ENCODE measurements around the gene IGFALS.
A peak's percentile ranks its signal among the peaks of the same experiment; 100 is the strongest.
"Not testable (repeated sequence)": the region's sequence is repeated elsewhere in the genome, so short reads cannot be mapped to it uniquely, and the experiment has no call there.

The IGFALS gene

DNA sequence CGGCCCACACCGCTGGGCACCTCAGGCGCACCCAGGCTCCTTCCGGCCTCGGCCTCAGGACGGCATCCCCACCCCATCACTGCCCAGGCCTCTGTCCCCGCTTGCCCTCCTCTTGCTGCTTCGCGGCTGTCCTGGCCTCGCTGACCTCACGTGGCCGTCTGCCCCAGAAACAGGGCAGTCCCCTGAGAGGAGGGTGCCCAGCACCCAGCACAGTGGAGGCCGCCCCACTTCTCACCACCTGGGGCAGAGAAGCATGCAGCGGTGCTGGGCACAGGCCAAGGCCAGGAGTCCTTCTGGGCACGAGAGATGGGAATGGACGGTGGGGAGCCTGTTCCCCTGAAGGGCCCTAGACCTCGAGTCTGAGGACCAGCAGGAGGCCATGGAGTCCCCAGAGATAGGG is 24.2 kb upstream of the IGFALS start:
- DNase-seq, result no peak

DNA sequence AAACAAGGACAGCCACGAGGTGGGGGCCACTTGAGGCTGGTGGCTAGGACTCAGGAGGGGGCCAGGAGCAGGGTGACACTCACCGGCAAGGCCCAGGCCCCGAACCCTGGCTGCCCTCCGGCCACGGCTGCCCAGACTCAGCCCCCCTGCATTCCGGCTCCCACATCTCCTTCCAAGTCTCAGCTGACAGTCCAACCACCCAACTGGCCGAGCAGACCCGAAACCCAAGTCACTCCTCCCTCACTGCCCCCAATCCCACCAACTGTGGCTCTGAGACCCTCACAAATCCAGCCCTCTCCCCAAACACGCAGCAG is 23.7 kb upstream of the IGFALS start:
- no peak for DNase-seq

DNA sequence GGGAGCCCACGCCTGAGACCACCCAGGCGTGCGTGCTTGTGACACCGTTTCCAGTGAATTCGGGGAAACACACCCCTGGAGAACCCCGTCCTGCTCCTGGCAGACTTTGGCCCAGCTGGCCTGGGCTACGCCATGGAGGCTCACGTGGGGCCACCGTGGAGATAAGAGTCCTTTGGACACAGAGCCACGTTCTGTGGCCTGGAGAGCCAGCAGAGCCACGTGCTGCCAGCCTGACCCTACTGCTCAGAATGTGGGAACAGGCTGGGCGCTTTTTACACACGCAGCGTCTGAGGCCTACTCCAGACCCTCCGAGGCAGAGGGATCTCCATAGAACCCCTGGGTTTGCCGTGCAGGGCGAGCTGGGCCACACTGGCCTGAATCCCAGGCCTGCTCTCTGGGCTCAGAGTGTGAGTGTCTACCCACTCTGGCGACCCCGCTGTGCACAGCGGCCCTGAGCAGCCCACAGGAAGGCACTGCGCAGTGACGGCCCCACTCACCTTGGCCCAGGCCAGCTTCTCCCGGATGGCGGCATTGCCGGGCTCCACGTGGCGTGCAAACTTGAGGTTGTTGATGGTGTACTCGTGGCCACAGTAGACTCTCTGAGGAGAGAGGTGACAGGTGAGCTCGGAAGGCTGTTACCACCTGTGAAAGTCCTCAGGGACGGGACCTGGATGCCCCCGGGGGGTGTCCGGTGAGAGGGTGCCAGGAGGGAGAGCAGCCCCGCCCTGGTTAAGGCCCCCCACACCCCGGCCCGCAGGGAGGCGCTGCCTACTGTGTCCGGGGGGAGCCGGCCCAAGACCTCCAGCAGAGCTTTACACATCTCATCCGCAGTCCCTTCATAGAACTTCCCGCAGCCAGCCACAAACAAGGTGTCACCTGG is 23.1 kb upstream of the IGFALS start:
- no peak for DNase-seq

DNA sequence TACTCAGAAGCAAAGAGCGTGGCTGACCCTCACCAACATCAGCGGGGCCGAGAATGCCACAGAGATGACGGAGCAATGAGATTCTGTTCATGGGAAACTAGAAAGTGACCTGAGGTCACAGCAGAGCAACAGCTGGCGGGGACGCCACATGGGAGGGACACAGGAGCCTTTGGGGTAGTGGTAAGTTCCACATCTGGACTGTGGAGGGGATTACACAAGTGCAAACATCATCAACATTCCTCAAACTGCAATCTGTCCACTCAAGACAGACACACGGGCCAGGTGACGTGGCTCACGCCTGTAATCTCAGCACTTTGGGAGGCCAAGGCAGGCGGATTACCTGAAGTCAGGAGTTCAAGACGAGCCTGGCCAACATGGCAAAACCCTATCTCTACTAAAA is 22.0 kb upstream of the IGFALS start:
- no peak for DNase-seq

DNA sequence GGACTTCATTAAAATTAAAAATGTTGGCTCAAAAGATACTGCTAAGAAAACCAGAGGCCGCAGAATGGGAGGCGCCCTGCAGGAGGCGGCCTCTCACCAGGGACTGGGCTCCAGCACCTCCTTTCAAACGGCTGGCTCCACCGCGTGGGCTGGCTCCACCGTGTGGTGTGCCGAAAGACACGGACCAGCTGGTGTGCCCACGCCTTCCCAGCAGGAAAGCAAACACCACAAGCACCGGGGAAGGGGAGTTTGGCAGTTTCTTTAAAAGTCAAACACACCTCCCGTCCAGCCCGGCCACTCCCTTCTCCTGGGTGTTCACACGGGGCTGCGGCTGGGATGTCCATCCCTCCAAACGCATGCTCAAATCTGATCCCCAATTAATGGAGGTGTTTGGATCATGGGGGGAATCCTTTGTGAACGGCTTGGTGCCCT is 19.2 kb upstream of the IGFALS start:
- peak; percentile 58 for DNase-seq

DNA sequence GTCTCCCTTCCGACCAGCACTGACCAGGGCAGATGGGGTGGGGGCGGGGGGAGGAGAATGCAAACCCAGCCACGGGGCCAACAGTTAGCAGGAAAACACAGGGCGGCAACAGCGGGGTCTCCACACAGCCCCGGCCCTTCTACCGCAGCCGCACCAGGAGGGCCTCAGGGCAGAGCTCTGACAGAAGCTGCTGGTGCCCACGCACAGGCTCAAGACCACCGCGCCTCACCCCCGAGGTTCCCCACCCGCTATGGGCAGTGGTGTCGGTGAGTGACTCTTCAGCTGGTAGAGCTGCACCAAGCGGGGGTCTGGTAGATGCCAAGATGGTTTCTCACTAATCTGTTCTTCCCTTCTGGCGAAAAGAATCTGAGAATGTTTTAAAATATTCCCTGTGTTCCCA is 17.0 kb upstream of the IGFALS start:
- DNase-seq, result no peak

DNA sequence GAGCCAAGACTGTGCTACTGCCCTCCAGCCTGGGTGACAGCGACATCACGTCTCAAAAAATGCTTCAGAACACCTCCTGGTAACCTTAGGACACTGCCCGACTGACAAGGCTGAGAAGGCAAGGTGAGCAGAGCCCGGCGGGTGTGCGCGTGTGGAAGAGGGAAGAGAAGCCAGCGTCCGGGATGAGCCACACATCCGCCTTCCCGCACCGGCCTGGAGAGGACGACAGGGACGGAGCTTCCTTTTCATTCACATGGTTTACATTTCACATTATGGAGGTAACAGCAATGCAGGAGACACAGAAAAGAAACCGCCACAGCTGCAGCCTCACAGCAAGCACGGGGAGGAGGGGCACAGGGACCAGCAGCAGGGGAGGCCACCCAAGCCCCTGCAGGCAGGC is 16.6 kb upstream of the IGFALS start:
- DNase-seq, result no peak

DNA sequence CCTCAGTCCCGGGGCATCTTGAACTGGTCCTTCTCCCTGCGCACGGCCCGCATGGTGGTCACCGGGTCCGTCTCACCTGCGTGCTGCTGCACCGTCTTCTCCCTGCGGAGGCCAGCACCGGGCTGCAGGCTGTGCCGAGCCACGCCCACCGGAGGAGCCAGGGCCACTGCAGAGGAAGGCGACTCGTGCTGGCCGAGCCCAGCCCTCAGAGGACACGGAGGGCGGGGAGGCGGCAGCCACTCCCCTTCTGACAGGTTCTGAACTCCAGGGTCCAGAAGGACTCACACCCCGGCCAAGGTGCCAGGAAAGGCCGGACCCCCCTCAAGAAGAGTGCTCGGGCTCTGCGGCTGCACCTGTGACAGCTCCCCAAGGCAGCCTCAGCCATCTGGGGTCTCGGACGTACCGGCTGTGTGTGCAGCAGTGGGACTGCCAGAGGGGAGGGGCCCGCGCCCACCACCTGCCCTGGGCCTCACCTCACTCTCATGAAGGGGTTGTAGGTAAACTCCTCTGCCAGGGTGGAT is 15.8 kb upstream of the IGFALS start:
- no peak for DNase-seq

DNA sequence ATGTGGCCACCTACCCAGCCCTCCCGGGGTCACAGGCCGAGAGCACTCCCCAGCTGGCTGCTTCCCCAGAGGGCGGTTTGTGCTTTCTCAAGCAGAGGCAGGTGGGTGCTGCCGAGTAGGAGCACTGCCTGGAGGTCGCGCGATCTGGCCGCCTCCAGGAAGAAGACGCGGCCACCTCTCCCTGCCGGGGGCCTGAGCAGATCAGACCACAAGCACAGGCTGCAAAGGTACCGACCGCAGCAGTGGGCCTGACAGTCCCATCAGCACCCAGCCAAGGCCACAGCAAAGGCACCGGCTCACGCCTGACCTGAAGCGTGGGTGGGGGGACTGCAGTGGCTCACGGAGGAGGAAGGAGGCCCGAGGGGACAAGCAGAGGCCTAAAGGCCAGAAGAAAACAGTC is 15.2 kb upstream of the IGFALS start:
- no peak for DNase-seq

DNA sequence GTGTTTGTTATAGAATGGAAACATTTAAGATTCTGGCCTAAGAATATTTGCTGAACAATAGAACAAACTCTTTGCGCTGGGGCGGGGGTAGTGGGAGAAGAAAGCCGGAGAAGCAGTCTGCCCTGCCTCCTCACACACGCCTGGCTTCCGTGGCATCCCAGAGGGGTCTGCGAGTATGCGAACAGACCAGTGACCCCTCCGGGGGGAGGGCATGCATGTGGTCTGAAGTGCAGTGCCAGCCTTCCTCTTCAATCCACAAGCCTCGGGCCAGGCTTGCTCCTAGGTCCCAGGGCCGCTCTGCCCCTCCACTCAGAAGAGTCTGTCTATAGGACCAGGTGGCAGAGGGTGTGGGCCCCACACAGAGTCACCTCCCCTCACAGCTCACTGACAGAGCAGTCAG is 14.1 kb upstream of the IGFALS start:
- DNase-seq, result no peak

DNA sequence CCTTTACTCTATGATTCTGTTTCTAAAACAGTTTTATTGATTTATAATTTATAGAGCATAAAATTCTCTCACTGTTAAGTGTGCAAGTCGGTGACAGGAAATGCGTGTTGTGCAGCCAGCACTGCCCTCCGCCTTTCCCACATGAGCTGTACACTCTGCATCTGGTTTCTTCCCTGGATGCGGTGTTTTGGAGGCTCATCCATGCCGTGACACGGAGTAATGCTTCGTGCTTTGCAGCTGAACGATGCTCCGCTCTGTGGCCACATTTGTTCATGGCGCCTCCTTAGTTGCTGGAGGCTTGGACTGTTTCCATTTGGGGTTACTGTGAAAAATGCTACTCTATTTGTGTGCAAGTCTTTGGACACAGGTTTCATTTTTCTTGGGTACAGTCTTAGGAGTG is 7.2 kb upstream of the IGFALS start:
- DNase-seq, result no peak

DNA sequence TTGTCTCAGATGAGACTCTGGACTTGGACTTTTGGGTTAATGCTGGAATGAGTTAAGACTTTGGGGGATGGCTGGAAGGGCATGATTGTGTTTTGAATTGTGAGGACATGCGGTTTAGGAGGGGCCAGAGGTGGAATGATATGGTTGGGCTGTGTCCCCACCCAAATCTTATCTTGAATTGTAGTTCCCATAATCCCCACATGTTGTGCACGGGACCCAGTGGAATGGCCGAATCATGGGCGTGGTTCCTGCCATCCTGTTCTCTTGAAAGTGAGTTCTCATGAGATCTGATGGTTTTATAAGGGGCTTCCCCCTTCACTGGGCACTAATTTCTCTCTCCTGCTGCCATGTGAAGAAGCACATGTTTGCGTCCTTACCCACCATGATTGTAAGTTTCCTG is 5.8 kb upstream of the IGFALS start:
- DNase-seq, result not testable (repeated sequence)

DNA sequence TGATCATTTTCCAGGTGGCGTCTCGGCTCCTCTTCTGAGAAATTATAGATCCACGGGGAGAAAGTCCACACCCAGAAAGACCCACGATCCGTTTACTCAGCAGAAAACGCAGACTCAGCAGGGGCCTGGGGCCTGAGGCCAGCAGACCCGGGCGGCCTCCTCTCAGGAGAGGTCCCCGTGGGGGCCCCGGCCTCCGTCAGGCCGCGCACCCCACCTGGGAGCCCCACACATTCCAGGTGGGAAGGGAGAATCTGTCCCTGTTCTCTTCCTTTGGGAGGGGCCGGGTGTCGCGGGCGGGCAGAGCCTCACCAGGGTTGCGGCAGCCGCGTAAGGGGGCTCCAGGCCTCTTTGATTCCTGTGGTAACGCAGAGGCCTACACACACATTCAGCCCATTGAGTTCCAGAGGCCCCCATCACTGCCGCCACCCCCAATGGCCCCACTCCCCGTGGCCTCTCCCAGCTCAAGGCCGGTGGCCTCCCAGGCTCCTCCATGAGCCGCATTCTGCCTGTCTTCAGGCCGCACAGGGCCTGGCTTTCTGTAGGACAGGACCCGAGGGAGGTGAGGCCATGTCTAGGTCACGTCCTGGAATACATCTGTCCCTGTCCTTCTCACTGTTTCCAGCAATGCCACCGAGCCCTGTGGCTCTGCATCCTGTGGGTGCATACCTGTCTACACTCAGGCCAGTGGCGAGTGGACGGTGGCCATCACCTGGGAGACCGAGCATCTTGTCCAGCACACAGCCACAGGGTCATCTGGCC is 1.6 kb upstream of the IGFALS start:
- DNase-seq, result no peak

DNA sequence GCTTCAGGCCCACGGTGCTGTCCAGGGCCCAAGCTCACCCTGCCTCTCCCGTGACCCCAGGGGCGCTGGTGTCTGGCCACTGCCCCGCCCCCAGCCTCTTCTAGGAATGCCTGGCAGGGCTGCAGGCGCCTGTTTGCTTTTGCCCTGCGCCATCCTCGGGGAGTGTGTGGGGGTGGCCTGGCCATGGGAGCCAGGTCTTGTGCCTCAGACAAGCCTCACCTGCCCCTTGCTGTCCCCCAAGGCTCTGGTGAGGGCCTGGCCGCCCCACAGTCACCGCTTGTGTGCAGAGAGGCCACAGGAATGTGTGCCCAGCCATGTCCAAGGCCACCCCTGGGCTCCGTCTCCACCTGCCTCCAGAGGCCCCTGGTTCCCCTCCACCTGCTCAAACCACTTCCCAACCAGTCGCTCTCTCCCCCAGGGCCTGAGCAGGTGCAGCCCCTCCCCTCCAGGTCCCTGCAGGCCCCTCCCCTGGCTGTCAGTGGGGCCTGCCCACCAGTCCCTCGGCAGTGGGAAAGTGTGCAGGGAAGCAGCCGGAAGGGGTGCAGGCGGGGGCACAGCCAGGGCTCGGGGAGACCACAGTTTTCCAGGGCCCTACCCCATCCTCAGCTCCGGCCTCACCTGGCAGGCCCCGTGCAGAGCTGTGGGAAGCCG is 841 bp upstream of the IGFALS start:
- no peak for DNase-seq

DNA sequence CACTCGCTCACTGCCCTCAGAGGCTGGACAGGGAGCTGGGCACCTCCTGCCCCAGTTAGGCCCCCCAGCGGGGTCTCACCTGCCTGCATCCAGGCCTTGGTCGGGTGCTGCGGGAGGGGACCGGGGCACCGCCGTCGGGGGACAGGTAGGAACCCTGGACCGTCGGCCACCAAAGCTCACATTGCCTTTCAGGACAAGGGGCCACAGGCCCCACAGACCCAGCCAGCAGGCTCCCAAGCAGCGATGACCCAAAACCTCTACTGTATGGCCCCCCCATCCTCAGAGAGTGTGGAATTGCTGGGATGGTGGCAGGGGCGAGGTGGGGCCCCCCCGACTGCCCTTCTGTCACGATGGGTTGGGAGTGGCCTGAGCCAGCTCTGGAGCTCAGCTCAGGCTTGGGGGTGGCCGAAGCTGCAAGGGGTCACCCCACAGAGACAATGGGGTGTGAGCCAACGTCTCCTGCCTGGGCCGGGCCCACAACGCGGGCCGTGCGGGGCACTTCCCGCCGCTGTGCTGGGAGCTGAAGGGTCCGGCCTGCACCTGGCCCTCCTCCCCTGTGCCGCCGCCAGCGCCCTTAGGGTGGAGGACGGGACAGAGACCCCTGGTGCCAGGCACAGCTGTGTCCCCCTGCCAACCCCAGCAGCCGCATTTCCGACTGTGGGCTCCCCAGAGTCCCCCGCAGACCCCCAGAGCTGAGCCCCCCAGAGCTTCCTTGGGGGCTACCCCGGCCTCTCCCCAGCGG is 498 bp downstream of the IGFALS start:
- no peak for DNase-seq

DNA sequence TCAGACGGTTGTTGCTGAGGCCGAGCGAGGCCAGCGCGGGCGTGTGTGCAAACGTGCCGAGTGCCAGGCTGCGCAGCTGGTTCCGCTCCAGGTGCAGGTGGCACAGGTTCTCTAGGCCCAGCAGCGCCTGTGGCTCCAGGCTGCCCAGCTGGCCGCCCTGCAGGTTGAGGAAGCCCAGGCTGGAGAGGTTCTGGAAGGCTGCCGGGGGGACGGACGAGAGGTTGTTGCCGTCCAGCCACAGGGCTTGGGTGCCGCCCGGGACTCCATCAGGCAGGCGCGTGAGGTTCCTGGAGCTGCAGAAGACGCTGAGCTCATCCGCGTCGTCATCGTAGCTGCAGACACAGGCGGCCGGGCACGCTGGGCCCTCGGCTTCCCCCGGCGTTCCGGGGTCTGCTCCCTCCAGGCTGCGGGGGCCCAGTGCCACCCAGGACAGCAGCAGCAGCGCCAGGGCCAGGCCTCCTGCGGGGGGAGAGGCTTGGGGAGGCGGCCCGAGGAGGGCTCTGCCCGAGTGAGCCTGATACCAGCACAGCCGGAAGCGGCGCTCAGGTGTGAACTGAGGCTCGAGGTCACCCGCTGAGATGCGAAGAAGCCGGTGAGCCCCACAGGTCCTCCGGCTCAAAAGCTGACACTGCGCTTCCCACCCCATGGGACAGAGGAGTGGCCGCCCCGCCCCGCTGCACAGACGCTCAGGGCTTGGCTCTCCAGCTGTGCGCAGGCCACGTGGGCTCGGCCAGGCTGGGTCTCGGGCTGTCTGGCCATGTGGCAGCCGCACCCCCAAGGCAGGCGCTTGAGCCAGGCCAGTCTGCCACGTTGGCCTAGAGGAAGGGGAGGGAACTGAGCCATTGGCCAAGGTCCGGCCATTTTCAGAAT is 1.3 kb downstream of the IGFALS start:
- DNase-seq, result no peak

DNA sequence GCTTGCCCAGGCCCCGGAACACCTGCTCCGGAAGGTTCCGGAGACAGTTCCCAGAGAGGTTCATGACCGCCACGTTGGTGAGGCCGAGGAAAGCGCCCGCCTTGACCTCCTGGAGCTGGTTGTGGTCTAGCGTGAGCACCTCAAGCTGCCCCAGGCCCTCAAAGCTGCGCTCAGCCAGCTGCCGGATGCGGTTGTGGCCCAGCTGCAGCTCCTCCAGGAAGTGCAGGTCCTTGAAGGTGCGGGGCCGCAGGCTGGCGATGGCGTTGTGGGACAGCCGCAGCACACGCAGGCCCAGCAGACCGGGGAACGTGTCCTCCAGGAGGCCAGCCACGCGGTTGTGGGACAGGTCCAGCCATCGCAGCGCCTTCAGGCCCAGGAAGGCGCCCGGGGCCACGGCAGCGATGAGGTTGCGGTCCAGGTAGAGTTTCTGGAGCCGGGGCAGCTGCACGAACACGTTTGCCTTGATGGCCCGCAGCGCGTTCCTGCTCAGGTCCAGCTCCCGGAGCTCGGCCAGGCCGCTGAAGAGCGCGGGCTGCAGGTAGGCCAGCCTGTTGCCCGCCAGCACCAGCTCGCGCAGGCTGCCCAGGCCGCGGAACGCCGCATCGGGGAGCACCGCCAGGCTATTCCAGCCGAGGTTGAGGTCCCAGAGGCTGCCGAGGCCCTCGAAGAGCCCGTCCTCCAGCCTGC is 2.1 kb downstream of the IGFALS start:
- DNase-seq, result no peak

DNA sequence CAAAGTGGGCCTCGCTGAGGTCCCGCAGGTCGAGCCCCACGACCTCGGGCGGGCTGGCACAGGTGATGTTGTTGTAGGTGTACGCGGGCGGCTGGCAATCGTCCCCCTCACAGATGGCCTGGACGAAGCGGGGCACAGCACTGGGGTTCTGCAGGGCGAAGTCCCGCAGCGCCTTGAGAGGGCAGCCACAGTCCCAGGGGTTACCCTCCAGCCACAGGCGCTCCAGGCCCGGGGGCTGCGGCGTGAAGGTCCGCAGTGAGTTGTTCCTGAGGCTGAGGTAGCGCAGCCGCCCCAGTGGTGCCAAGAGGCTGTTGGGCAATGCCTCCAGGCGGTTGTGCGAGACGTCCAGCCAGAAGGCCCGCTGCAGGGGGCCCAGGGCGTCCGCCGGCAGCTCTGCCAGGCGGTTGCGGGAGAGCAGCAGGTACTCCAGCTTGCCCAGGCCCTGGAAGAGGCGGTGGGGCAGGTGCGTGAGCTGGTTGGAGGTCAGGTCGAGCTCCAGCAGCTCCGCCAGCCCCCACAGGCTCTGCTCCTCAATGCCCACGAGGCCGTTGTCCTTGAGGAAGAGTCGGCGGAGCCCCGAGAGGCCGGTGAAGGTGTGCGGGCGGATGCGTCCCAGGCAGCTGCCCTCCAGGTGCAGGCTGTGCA is 2.8 kb downstream of the IGFALS start:
- no peak for DNase-seq

DNA sequence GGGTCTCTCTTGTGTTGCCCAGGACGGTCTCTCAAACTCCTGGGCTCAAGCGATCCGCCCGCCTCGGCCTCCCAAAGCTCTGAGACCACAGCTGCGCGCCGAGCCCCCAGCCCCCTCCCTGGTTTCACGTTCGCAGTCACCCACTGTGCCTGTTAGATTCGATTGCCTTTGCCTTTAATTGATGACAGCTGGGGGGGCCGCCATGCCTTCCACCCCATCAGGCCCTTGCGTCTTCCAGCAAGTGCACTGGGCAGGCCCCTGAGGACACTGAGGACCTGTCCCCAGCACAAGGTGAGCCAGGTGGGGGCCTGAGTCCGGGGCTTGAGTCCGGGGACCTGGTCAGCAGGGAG is 3.3 kb downstream of the IGFALS start:
- no peak for DNase-seq

DNA sequence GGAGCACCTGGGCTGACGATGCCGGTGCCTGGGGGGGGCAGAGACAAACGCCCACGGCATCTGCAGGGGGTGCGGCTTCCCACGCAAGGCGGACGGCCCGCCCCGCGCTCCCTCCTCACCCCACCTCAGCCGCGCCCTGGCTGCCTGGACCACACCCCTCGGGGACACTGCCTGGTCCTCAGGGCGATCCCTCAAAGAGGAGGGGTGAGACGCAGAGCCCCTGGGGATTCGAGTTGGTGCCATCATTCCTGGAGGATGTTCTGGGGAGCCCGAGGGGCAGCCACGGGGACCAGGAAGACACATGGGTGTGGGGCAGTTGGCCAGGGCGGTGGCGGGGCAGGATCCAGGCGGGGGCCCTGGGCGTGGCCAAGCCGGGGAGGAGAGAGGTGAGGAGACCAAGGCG is 3.9 kb downstream of the IGFALS start:
- no peak for DNase-seq

DNA sequence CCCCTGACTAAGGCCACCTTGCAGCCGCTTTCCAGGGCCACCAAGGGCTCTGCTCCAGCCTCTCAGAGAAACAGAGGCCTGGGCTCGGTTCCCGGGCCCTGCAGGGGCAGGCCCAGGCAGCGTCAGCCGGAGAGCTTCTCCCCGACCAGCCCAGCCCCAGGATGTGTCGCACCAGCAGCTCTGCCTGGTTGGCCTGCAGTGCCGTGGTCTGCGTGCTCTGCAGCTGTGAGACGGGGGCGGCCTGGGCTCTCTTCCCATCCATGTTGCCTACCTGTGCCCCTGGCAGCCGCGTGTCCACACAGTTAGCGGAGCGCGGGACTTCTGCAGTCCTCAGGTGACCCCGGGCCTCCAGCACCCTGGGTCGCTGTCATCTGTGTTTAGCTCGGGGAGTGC is 4.8 kb downstream of the IGFALS start:
- no peak for DNase-seq

Measured in NCI-H2171 (cell line).